ENCODE data around the gene PRKN.

Gene PRKN

GRCh38 chr6:161446296-161446925, 1281.2 kb downstream of the PRKN start:
- no peak for DNase-seq

GRCh38 chr6:161445021-161445799, 1282.4 kb downstream of the PRKN start:
- no peak for DNase-seq

- no peak for DNase-seq
Measured at GRCh38 chr6:161444464-161444863, 1283.1 kb downstream of the PRKN start.

GRCh38 chr6:161443848-161444247, 1283.7 kb downstream of the PRKN start:
- no peak for DNase-seq

- no peak for DNase-seq
Measured at GRCh38 chr6:161442420-161442819, 1285.1 kb downstream of the PRKN start.

- no peak for DNase-seq
Measured at GRCh38 chr6:161440299-161440698, 1287.3 kb downstream of the PRKN start.

- DNase-seq = no peak
Measured at GRCh38 chr6:161439093-161439492, 1288.5 kb downstream of the PRKN start.

GRCh38 chr6:161438430-161439030, 1289.0 kb downstream of the PRKN start:
- DNase-seq = no peak

GRCh38 chr6:161437851-161438250, 1289.7 kb downstream of the PRKN start:
- no peak for DNase-seq

- no peak for DNase-seq
Measured at GRCh38 chr6:161436106-161436876, 1291.3 kb downstream of the PRKN start.

GRCh38 chr6:161435748-161436070, 1291.9 kb downstream of the PRKN start:
- no peak for DNase-seq

- DNase-seq = no peak
Measured at GRCh38 chr6:161434921-161435747, 1292.4 kb downstream of the PRKN start.

GRCh38 chr6:161434350-161434749, 1293.2 kb downstream of the PRKN start:
- DNase-seq = no peak

- no peak for DNase-seq
Measured at GRCh38 chr6:161432546-161432945, 1295.0 kb downstream of the PRKN start.

GRCh38 chr6:161429921-161430490, 1297.6 kb downstream of the PRKN start:
- no peak for DNase-seq

- no peak for DNase-seq
Measured at GRCh38 chr6:161424421-161424820, 1303.1 kb downstream of the PRKN start.

GRCh38 chr6:161422710-161423680, 1304.6 kb downstream of the PRKN start:
- no peak for DNase-seq

- no peak for DNase-seq
Measured at GRCh38 chr6:161418463-161418945, 1309.1 kb downstream of the PRKN start.

GRCh38 chr6:161417717-161418462, 1309.7 kb downstream of the PRKN start:
- no peak for DNase-seq

- DNase-seq = no peak
Measured at GRCh38 chr6:161415302-161415855, 1312.2 kb downstream of the PRKN start.

Measured in DMS79 (cell line).